DND-41 (cell line): ENCODE results near the gene TAS1R3.

Experiments
- ATAC-seq: fragments of 200-7000 bp; cut with Tn5 transposase; 3 replicates; pipeline ENCODE4 v1.9.1; 2021; ENCODE audit warnings: low read depth; ENCODE audit not compliant: insufficient read depth
- DNase-seq: peaks from one replicate; pipeline ENCODE4 v3.0.0-alpha.2; 2020
- H2AFZ ChIP-seq: 2 replicates; pipeline ENCODE4 v1.6.0; 2012; ENCODE audit warnings: low read depth, low read length
- H3K27ac ChIP-seq: 2 replicates; pipeline ENCODE4 v1.5.1; 2012; ENCODE audit warnings: low read length, inconsistent platforms
- H3K27me3 ChIP-seq: fragments of 200-600 bp; sonication (generic); 2 replicates; pipeline ENCODE4 v1.6.0; 2012; ENCODE audit warnings: low read length, mild to moderate bottlenecking, inconsistent platforms; ENCODE audit not compliant: insufficient read depth, poor library complexity
- H3K36me3 ChIP-seq: 2 replicates; pipeline ENCODE4 v1.5.1; 2012; ENCODE audit warnings: low read length, inconsistent platforms; ENCODE audit not compliant: insufficient read depth
- H3K4me1 ChIP-seq: 2 replicates; pipeline ENCODE4 v1.5.1; 2012; ENCODE audit warnings: mild to moderate bottlenecking, low read length; ENCODE audit not compliant: insufficient read depth
- H3K4me2 ChIP-seq: 2 replicates; pipeline ENCODE4 v1.6.0; 2012; ENCODE audit warnings: mild to moderate bottlenecking, moderate library complexity, low read length, inconsistent platforms; ENCODE audit not compliant: insufficient read depth
- H3K4me3 ChIP-seq, 2 experiments: fragments of 200-600 bp in 1 of 2; shearing (Covaris generic) in 1 of 2; 2 replicates each; pipeline ENCODE4 v1.5.1; 2012 to 2016; ENCODE audit warnings: inconsistent platforms in 2 of 2, low read length in 2 of 2, mild to moderate bottlenecking in 2 of 2, low read depth in 1 of 2, moderate library complexity in 1 of 2
- H3K79me2 ChIP-seq: 2 replicates; pipeline ENCODE4 v1.6.0; 2012; ENCODE audit warnings: low read length, inconsistent platforms; ENCODE audit not compliant: insufficient read depth
- H3K9ac ChIP-seq: 2 replicates; pipeline ENCODE4 v1.6.0; 2012; ENCODE audit warnings: low read depth, mild to moderate bottlenecking, inconsistent platforms, low read length, moderate library complexity
- H3K9me3 ChIP-seq: 2 replicates; pipeline ENCODE4 v1.5.1; 2012; ENCODE audit warnings: low read length, moderate library complexity, mild to moderate bottlenecking, inconsistent platforms; ENCODE audit not compliant: insufficient read depth, severe bottlenecking
- H4K20me1 ChIP-seq: 2 replicates; pipeline ENCODE4 v1.6.0; 2012; ENCODE audit warnings: low read length; ENCODE audit not compliant: insufficient read depth
- CTCF ChIP-seq: IDR thresholded peaks from 2 replicates; pipeline ENCODE4 v1.5.1; 2012; ENCODE audit warnings: borderline replicate concordance, low read length, moderate library complexity, mild to moderate bottlenecking; ENCODE audit not compliant: poor library complexity, severe bottlenecking; ENCODE audit errors: extremely low read depth
- EZH2 ChIP-seq: IDR thresholded peaks from 3 replicates; pipeline ENCODE4 v1.6.1; 2012; ENCODE audit warnings: borderline replicate concordance, low read depth, mild to moderate bottlenecking, moderate library complexity, low read length, inconsistent platforms; ENCODE audit not compliant: severe bottlenecking

TAS1R3 gene

GRCh38 chr1:1342584-1343115 lies 11.6 kb downstream of the TAS1R3 start:
- Histone ChIP-seq H3K9ac (no peak overlapping the region), H2AFZ (no peak overlapping the region)

DNA sequence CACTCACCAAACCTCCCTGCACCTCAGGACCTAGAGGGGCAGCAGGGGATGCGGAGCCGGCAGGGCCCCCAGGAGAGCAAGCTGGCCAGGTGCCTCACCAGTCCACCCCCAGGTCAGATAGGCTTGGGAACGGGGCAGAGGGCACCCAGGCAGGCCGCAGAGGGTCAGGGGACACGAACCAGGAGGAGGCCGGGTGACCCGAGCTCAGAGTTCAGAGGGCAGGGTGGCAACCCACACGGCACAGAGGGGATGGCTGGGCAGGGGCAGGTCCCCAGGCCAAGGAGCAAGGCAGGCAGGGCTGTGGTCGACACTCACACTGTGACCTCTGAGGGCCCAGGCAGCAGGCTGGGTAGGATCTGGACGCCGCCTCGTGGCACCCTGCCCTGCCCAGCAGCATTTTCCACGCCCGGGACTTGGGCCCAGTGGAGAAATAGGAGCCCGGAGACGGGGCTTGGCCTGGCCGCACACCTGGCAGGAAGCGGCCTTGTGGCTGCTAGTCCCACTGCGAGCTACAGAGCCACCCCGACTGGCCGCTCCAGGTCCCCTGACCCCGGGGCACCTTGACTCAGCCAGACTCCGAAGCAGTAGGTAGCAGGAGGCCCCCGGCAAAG lies 12.8 kb downstream of the TAS1R3 start:
- peaks cover 79% of the 10 kb centered on the region for H4K20me1 ChIP-seq
- no peak overlapping the region for H3K9ac ChIP-seq

More at GRCh38 chr1:1342584-1343115, 11.6 kb downstream of the TAS1R3 start:
- peaks cover 33% of the 10 kb centered on the region for H3K36me3 ChIP-seq
- no peak overlapping the region for H3K4me3 ChIP-seq
- H3K9me3 ChIP-seq = no peaks in the 10 kb centered on the region
- no peaks in the 10 kb centered on the region for H3K27me3 ChIP-seq
- no peak overlapping the region for H3K4me2 ChIP-seq
- H4K20me1 ChIP-seq = peaks cover 70% of the 10 kb centered on the region
- H3K79me2 ChIP-seq = peaks cover 40% of the 10 kb centered on the region
- DNase-seq (no peak), ATAC-seq (no peak)
- no peak overlapping the region for H3K27ac ChIP-seq
- H3K4me1 ChIP-seq = peaks cover 19% of the 10 kb centered on the region
- TF ChIP-seq CTCF (no peak), EZH2 (no peak)

DNA sequence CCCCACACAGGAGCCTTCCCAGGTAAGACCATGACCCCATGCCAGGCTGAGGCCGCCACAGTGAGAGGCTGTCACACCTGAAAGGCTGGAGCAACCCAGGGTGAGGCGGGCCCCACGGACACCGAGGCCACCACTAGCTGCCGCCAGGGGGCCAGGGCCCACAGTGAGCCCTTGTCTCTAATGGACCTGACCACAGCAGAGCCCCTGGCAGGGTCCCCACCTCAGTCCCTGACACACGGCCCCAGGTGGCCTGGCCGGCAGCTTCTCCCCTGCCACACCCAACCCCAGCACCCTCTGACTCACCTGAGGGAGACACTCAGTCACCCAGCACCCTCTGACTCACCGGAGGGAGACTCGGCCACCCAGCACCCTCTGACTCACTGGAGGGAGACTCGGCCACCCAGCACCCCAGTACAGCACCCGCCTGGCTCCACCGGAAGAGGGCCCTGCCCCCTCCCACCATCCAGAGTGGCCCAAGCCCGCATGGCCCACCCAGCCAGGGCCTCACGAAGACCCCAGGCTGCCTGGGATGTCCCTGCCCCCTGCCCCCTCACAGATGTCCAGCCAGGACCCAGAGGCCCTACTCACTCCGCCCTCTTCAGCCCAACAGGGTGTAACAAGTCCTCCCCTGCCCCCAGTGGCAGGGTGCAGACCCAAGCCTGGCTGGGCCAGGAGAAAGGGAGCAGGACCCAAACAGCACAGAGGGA lies 13.7 kb downstream of the TAS1R3 start:
- DNase-seq (no peak), ATAC-seq (no peak)
- H3K27ac ChIP-seq = no peak overlapping the region
- no peak overlapping the region for H2AFZ ChIP-seq
- no peak overlapping the region for H3K9ac ChIP-seq
- no peak overlapping the region for H3K4me2 ChIP-seq
- H3K36me3 ChIP-seq = peaks cover 21% of the 10 kb centered on the region
- H3K9me3 ChIP-seq = no peaks in the 10 kb centered on the region
- H3K27me3 ChIP-seq = no peaks in the 10 kb centered on the region
- peaks cover 79% of the 10 kb centered on the region for H4K20me1 ChIP-seq
- H3K4me1 ChIP-seq = peaks cover 28% of the 10 kb centered on the region
- TF ChIP-seq EZH2 = no peak
- TF ChIP-seq CTCF = no peak
- H3K79me2 ChIP-seq = peaks cover 53% of the 10 kb centered on the region
- H3K4me3 ChIP-seq = no peak overlapping the region

More for the DNA sequence above, 12.8 kb downstream of the TAS1R3 start:
- DNase-seq (no peak), ATAC-seq (no peak)
- H3K4me2 ChIP-seq = no peak overlapping the region
- no peak overlapping the region for H3K27ac ChIP-seq
- H2AFZ ChIP-seq = no peak overlapping the region
- peaks cover 53% of the 10 kb centered on the region for H3K79me2 ChIP-seq
- no peaks in the 10 kb centered on the region for H3K9me3 ChIP-seq
- no peak overlapping the region for H3K4me3 ChIP-seq
- peaks cover 25% of the 10 kb centered on the region for H3K36me3 ChIP-seq
- H3K27me3 ChIP-seq = no peaks in the 10 kb centered on the region
- TF ChIP-seq CTCF = no peak
- no peak for TF ChIP-seq EZH2
- H3K4me1 ChIP-seq = peaks cover 28% of the 10 kb centered on the region
